Endothelial cell (in vitro differentiated cells): ENCODE results near the gene STARD13. TPM values are rescaled to one million over a fixed set of nuclear protein-coding genes. Genes with fewer than 3 reads are reported as not detected.

Source experiments
- DNase-seq: peaks from one replicate; pipeline ENCODE4 v3.0.0; 2021; ENCODE audit warnings: low spot score
- H3K27ac Mint-ChIP-seq: one replicate; pipeline ENCODE4 v1.8.0; 2021; ENCODE audit warnings: mixed read lengths, inconsistent platforms; ENCODE audit not compliant: unreplicated experiment
- H3K27me3 Mint-ChIP-seq: one replicate; pipeline ENCODE4 v1.8.0; 2021; ENCODE audit warnings: mild to moderate bottlenecking, moderate library complexity, mixed read lengths, inconsistent platforms; ENCODE audit not compliant: unreplicated experiment
- H3K36me3 Mint-ChIP-seq: one replicate; pipeline ENCODE4 v1.8.0; 2021; ENCODE audit warnings: mild to moderate bottlenecking, low read depth, mixed read lengths, inconsistent platforms; ENCODE audit not compliant: unreplicated experiment
- H3K4me1 Mint-ChIP-seq: one replicate; pipeline ENCODE4 v1.8.0; 2021; ENCODE audit warnings: mild to moderate bottlenecking, mixed read lengths, inconsistent platforms; ENCODE audit not compliant: unreplicated experiment
- H3K4me3 Mint-ChIP-seq: one replicate; pipeline ENCODE4 v1.8.0; 2021; ENCODE audit warnings: mild to moderate bottlenecking, mixed read lengths, inconsistent platforms; ENCODE audit not compliant: unreplicated experiment
- H3K9me3 Mint-ChIP-seq: one replicate; pipeline ENCODE4 v1.8.0; 2021; ENCODE audit warnings: mixed read lengths, inconsistent platforms; ENCODE audit not compliant: unreplicated experiment
- total RNA-seq: library from RNA; stranded (reverse); fragmentation: NEBNext Ultra II Directional; extraction: Animal tissue kit (Norgen Biotek cat#: 25700); gene quantifications from one replicate; pipeline ENCODE4 v1.2.1, GENCODE V29; 2021; ENCODE audit not compliant: unreplicated experiment
- TF ChIP-seq, protein P1 (sequence below): fragments of 200-600 bp; sonication (generic); IDR thresholded peaks from one replicate; pipeline ENCODE4 v1.5.0; 2021; ENCODE audit warnings: antibody characterized with exemption; ENCODE audit not compliant: unreplicated experiment

Gene STARD13
- total RNA-seq, 1 donor from 2014 or later = 63.8 TPM

DNA sequence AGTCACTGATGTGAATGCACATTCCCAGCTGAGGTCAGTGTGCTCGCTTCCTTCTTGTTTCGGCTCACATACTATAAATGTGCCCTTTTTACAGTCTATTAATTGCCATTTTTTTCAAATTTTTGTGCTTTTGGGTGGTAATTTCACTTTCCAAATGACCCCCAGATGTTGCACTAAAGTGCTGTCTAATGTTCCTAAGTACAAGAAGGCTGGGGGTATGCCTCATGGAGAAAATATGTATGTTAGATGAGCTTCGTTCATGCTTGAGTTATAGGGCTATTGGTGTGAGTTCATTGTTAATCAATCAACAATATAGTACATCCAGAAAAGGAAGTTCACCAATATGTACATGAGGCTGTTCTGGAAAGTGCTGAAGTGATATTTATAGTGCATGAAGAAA lies 184.7 kb downstream of the STARD13 start:
- Mint-ChIP-seq H3K4me1 (no peaks in the 10 kb centered on the region), H3K36me3 (peaks cover 17% of the 10 kb centered on the region), H3K4me3 (no peak overlapping the region), H3K27me3 (peaks cover 4% of the 10 kb centered on the region), H3K27ac (no peak overlapping the region), H3K9me3 (no peaks in the 10 kb centered on the region)
- TF ChIP-seq, protein P1, sequence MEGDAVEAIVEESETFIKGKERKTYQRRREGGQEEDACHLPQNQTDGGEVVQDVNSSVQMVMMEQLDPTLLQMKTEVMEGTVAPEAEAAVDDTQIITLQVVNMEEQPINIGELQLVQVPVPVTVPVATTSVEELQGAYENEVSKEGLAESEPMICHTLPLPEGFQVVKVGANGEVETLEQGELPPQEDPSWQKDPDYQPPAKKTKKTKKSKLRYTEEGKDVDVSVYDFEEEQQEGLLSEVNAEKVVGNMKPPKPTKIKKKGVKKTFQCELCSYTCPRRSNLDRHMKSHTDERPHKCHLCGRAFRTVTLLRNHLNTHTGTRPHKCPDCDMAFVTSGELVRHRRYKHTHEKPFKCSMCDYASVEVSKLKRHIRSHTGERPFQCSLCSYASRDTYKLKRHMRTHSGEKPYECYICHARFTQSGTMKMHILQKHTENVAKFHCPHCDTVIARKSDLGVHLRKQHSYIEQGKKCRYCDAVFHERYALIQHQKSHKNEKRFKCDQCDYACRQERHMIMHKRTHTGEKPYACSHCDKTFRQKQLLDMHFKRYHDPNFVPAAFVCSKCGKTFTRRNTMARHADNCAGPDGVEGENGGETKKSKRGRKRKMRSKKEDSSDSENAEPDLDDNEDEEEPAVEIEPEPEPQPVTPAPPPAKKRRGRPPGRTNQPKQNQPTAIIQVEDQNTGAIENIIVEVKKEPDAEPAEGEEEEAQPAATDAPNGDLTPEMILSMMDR = no peak
- no peak for DNase-seq

- TF ChIP-seq, protein P1 = no peak
- H3K27me3 Mint-ChIP-seq = no peaks in the 10 kb centered on the region
- no peak overlapping the region for H3K4me3 Mint-ChIP-seq
- no peaks in the 10 kb centered on the region for H3K9me3 Mint-ChIP-seq
- DNase-seq = no peak
- H3K4me1 Mint-ChIP-seq = no peaks in the 10 kb centered on the region
- no peak overlapping the region for H3K27ac Mint-ChIP-seq
- peaks cover 9% of the 10 kb centered on the region for H3K36me3 Mint-ChIP-seq
These were observed 185.7 kb downstream of the STARD13 start for GRCh38 chr13:33099860-33100259.

GRCh38 chr13:33096886-33097605 lies 188.5 kb downstream of the STARD13 start:
- Mint-ChIP-seq H3K4me1 (peaks cover 16% of the 10 kb centered on the region), H3K27me3 (no peaks in the 10 kb centered on the region), H3K9me3 (peaks cover 5% of the 10 kb centered on the region), H3K27ac (no peak overlapping the region), H3K4me3 (no peak overlapping the region), H3K36me3 (peaks cover 5% of the 10 kb centered on the region)
- no peak for DNase-seq
- TF ChIP-seq, protein P1 = no peak

GRCh38 chr13:33092073-33092987 lies 193.2 kb downstream of the STARD13 start:
- H3K36me3 Mint-ChIP-seq = peaks cover 5% of the 10 kb centered on the region
- H3K4me1 Mint-ChIP-seq = peaks cover 37% of the 10 kb centered on the region
- no peak overlapping the region for H3K4me3 Mint-ChIP-seq
- no peaks in the 10 kb centered on the region for H3K27me3 Mint-ChIP-seq
- peak overlapping the region; percentile 74 for H3K27ac Mint-ChIP-seq
- TF ChIP-seq, protein P1 = no peak
- peaks cover 5% of the 10 kb centered on the region for H3K9me3 Mint-ChIP-seq
- DNase-seq = no peak

DNA sequence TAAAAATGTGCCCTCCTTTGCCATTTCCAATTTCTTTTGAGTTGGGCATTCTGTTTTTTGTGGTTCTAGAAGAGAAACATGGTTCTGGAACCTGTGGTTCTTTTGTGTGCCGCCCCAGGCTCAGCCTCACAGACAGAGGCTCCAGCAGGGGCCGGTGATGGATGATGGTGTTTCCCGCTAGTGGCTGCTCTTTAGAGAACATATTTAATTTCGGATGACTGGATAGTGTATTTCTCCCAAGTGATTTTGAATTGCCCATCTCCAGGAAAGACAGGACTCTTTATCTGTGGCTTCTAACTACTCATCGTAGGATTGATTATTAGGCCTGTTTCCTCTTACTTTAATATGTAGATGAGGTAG lies 194.2 kb downstream of the STARD13 start:
- H3K27ac Mint-ChIP-seq = peak overlapping the region; percentile 74
- H3K4me1 Mint-ChIP-seq = peaks cover 39% of the 10 kb centered on the region
- H3K36me3 Mint-ChIP-seq = peaks cover 5% of the 10 kb centered on the region
- DNase-seq = no peak
- peaks cover 5% of the 10 kb centered on the region for H3K9me3 Mint-ChIP-seq
- TF ChIP-seq, protein P1 = no peak
- no peaks in the 10 kb centered on the region for H3K27me3 Mint-ChIP-seq
- no peak overlapping the region for H3K4me3 Mint-ChIP-seq
